NB4 (cell line): ENCODE data around the gene CRACR2B.

ENCODE experiments used
- DNase-seq: peaks from one replicate; pipeline ENCODE4 v3.0.0; 2010; ENCODE audit warnings: low read depth
- H3K4me3 ChIP-seq: one replicate; pipeline ENCODE4 v1.5.1; 2011; ENCODE audit warnings: mild to moderate bottlenecking, low read depth, low read length, moderate library complexity
- CTCF ChIP-seq: IDR thresholded peaks from one replicate; pipeline ENCODE4 v1.5.1; 2012; ENCODE audit warnings: low read depth, low read length
- MAX ChIP-seq: IDR thresholded peaks from 2 replicates; pipeline ENCODE4 v1.6.1; 2011; ENCODE audit warnings: low read depth, low read length
- MYC ChIP-seq: IDR thresholded peaks from 2 replicates; pipeline ENCODE4 v1.6.1; 2011; ENCODE audit warnings: low read depth, low read length
- POLR2A ChIP-seq: IDR thresholded peaks from 2 replicates; pipeline ENCODE4 v1.6.1; 2011; ENCODE audit warnings: mild to moderate bottlenecking; ENCODE audit not compliant: insufficient read length; ENCODE audit errors: extremely low read depth

CRACR2B gene

GRCh38 chr11:850775-851763 lies 23.4 kb downstream of the CRACR2B start:
- TF ChIP-seq MYC = no peak
- no peak for TF ChIP-seq POLR2A
- H3K4me3 ChIP-seq = no peak overlapping the region
- no peak for DNase-seq

DNA sequence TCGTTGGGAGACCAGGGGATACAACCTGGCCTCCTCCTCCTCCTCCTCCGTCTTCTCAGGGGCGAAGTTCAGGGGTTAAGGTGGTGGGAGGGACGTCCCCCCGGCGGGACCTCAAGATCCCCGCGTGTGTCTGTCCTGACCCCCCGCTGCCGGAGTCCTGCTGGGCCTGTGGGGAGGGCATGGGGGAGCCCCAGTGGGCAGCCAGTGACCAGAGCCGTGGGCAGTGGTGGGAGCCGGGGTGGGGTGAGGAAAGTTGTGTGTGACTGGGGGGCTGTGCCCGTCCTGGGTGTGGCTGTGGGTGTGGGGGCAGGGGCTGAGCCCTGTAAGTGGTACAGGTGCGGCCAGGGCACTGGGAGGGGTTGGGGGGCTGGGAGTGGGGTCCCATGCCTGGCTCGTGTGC lies 25.0 kb downstream of the CRACR2B start:
- no peak overlapping the region for H3K4me3 ChIP-seq
- DNase-seq = no peak
- TF ChIP-seq POLR2A (no peak), CTCF (no peak), MAX (no peak), MYC (no peak)

GRCh38 chr11:853682-854448 lies 26.1 kb downstream of the CRACR2B start:
- TF ChIP-seq MAX (no peak), CTCF (no peak), POLR2A (no peak), MYC (no peak)
- no peak for DNase-seq
- no peak overlapping the region for H3K4me3 ChIP-seq

- DNase-seq = no peak
- TF ChIP-seq MAX (no peak), CTCF (no peak), MYC (no peak), POLR2A (no peak)
- H3K4me3 ChIP-seq = no peak overlapping the region
Measured at GRCh38 chr11:854601-855329, 27.0 kb downstream of the CRACR2B start.

- DNase-seq = no peak
- no peak overlapping the region for H3K4me3 ChIP-seq
- no peak for TF ChIP-seq POLR2A
- TF ChIP-seq CTCF = no peak
- TF ChIP-seq MAX = no peak
Measured at GRCh38 chr11:855330-855674, 27.6 kb downstream of the CRACR2B start.
